Neural cell (in vitro differentiated cells): ENCODE results near the gene HDAC4.

Experiments used
- EZH2 ChIP-seq: fragments of 200-600, 300-800 bp; shearing (Covaris generic), sonication (generic); IDR thresholded peaks from 2 replicates; pipeline ENCODE4 v1.6.1; 2014; ENCODE audit warnings: antibody characterized with exemption, low read length, borderline replicate concordance, mild to moderate bottlenecking; ENCODE audit not compliant: insufficient read depth, poor library complexity, severe bottlenecking
- POLR2AphosphoS5 ChIP-seq: IDR thresholded peaks from 2 replicates; pipeline ENCODE4 v1.6.1; 2012
- TF ChIP-seq, protein P1 (sequence below): fragments of 450-650 bp; IDR thresholded peaks from 2 replicates; pipeline ENCODE4 v1.5.1; 2014; ENCODE audit warnings: antibody characterized with exemption, mild to moderate bottlenecking, moderate library complexity; ENCODE audit not compliant: poor library complexity, severe bottlenecking
- TF ChIP-seq, protein P2 (sequence below): IDR thresholded peaks from 2 replicates; pipeline ENCODE4 v1.6.1; 2012; ENCODE audit warnings: borderline replicate concordance

GRCh38 chr2:239394346-239394945 lies 6.4 kb downstream of the HDAC4 start:
- TF ChIP-seq, protein P1, sequence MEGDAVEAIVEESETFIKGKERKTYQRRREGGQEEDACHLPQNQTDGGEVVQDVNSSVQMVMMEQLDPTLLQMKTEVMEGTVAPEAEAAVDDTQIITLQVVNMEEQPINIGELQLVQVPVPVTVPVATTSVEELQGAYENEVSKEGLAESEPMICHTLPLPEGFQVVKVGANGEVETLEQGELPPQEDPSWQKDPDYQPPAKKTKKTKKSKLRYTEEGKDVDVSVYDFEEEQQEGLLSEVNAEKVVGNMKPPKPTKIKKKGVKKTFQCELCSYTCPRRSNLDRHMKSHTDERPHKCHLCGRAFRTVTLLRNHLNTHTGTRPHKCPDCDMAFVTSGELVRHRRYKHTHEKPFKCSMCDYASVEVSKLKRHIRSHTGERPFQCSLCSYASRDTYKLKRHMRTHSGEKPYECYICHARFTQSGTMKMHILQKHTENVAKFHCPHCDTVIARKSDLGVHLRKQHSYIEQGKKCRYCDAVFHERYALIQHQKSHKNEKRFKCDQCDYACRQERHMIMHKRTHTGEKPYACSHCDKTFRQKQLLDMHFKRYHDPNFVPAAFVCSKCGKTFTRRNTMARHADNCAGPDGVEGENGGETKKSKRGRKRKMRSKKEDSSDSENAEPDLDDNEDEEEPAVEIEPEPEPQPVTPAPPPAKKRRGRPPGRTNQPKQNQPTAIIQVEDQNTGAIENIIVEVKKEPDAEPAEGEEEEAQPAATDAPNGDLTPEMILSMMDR, result no peak
- TF ChIP-seq, protein P2, sequence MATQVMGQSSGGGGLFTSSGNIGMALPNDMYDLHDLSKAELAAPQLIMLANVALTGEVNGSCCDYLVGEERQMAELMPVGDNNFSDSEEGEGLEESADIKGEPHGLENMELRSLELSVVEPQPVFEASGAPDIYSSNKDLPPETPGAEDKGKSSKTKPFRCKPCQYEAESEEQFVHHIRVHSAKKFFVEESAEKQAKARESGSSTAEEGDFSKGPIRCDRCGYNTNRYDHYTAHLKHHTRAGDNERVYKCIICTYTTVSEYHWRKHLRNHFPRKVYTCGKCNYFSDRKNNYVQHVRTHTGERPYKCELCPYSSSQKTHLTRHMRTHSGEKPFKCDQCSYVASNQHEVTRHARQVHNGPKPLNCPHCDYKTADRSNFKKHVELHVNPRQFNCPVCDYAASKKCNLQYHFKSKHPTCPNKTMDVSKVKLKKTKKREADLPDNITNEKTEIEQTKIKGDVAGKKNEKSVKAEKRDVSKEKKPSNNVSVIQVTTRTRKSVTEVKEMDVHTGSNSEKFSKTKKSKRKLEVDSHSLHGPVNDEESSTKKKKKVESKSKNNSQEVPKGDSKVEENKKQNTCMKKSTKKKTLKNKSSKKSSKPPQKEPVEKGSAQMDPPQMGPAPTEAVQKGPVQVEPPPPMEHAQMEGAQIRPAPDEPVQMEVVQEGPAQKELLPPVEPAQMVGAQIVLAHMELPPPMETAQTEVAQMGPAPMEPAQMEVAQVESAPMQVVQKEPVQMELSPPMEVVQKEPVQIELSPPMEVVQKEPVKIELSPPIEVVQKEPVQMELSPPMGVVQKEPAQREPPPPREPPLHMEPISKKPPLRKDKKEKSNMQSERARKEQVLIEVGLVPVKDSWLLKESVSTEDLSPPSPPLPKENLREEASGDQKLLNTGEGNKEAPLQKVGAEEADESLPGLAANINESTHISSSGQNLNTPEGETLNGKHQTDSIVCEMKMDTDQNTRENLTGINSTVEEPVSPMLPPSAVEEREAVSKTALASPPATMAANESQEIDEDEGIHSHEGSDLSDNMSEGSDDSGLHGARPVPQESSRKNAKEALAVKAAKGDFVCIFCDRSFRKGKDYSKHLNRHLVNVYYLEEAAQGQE, result no peak
- TF ChIP-seq EZH2 (no peak), POLR2AphosphoS5 (no peak)
